Esophagus muscularis mucosa (tissue), 3 donors: ENCODE results near the gene VTI1A.

Experiments used
- POLR2AphosphoS5 ChIP-seq, 2 donors: sonication (generic); formaldehyde crosslinking; IDR thresholded peaks; one replicate each; pipeline ENCODE4 v1.6.1; 2017; ENCODE audit warnings: antibody characterized with exemption in 2 of 2
- TF ChIP-seq, protein P1 (sequence below), 3 experiments: fragments of 200-600 bp in 2 of 3; fragments of 450-650 bp in 1 of 3; sonication (generic) in 2 of 3; IDR thresholded peaks; one replicate each; pipeline ENCODE4 v1.5.1; 2017 to 2019; ENCODE audit warnings: antibody characterized with exemption in 3 of 3, mild to moderate bottlenecking in 2 of 3, moderate library complexity in 1 of 3

- TF ChIP-seq POLR2AphosphoS5 (IDR thresholded peaks at IDR 0.05), result no peak
- TF ChIP-seq, protein P1, sequence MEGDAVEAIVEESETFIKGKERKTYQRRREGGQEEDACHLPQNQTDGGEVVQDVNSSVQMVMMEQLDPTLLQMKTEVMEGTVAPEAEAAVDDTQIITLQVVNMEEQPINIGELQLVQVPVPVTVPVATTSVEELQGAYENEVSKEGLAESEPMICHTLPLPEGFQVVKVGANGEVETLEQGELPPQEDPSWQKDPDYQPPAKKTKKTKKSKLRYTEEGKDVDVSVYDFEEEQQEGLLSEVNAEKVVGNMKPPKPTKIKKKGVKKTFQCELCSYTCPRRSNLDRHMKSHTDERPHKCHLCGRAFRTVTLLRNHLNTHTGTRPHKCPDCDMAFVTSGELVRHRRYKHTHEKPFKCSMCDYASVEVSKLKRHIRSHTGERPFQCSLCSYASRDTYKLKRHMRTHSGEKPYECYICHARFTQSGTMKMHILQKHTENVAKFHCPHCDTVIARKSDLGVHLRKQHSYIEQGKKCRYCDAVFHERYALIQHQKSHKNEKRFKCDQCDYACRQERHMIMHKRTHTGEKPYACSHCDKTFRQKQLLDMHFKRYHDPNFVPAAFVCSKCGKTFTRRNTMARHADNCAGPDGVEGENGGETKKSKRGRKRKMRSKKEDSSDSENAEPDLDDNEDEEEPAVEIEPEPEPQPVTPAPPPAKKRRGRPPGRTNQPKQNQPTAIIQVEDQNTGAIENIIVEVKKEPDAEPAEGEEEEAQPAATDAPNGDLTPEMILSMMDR (IDR thresholded peaks at IDR 0.05), result no peak
These were observed 559 bp downstream of the VTI1A start for GRCh38 chr10:112447620-112447928.
